HCT116 (cell line): Measurements from ENCODE around the gene WSCD2.

Experiments
- EZH2 ChIP-seq: fragments of 200-600 bp; sonication (generic); IDR thresholded peaks from 2 replicates; pipeline ENCODE4 v1.6.1; 2017; ENCODE audit warnings: antibody characterized with exemption, mixed run types
- EZH2phosphoT487 ChIP-seq: fragments of 200-600 bp; IDR thresholded peaks from 2 replicates; pipeline ENCODE4 v1.6.1; 2018; ENCODE audit warnings: antibody characterized with exemption, borderline replicate concordance
- FOSL1 ChIP-seq: IDR thresholded peaks from 2 replicates; pipeline ENCODE4 v1.6.1; 2012; ENCODE audit warnings: low read depth
- POLR2A ChIP-seq: IDR thresholded peaks from 2 replicates; pipeline ENCODE4 v1.7.0; 2011; ENCODE audit warnings: borderline replicate concordance; ENCODE audit not compliant: insufficient read depth, insufficient read length; ENCODE audit errors: extremely low read depth
- SIN3A ChIP-seq: IDR thresholded peaks from 2 replicates; pipeline ENCODE4 v1.6.1; 2012; ENCODE audit warnings: low read depth
- SP1 ChIP-seq: IDR thresholded peaks from 2 replicates; pipeline ENCODE4 v1.6.1; 2012; ENCODE audit warnings: low read depth
- ZFX ChIP-seq: fragments of 450-650 bp; IDR thresholded peaks from 2 replicates; pipeline ENCODE4 v1.6.1; 2017
- ZNF274 ChIP-seq: fragments of 200-500 bp; sonication (Bioruptor generic); IDR thresholded peaks from 2 replicates; pipeline ENCODE4 v1.6.1; 2014; ENCODE audit warnings: mild to moderate bottlenecking, low read depth, low read length, inconsistent platforms
- TF ChIP-seq, protein P1 (sequence below): IDR thresholded peaks from 2 replicates; pipeline ENCODE4 v1.6.1; 2011; ENCODE audit warnings: mild to moderate bottlenecking, low read length, moderate library complexity; ENCODE audit not compliant: insufficient replicate concordance; ENCODE audit errors: extremely low read depth
- TF ChIP-seq, protein P2 (sequence below), 3 experiments: fragments of 200-600 bp in 1 of 3; sonication (generic) in 1 of 3; IDR thresholded peaks in 2 of 3; conservative IDR thresholded peaks in 1 of 3; 2 replicates each; pipeline ENCODE4 v1.5.1; 2012 to 2017; ENCODE audit warnings: low read depth in 2 of 3, low read length in 2 of 3, antibody characterized with exemption in 1 of 3, borderline replicate concordance in 1 of 3, control low read depth in 1 of 3, mild to moderate bottlenecking in 1 of 3, mixed read lengths in 1 of 3, mixed run types in 1 of 3, moderate library complexity in 1 of 3; ENCODE audit not compliant: insufficient read depth in 1 of 3
- TF ChIP-seq, protein P3 (sequence below): IDR thresholded peaks from 2 replicates; pipeline ENCODE4 v1.6.1; 2012; ENCODE audit warnings: low read depth

DNA sequence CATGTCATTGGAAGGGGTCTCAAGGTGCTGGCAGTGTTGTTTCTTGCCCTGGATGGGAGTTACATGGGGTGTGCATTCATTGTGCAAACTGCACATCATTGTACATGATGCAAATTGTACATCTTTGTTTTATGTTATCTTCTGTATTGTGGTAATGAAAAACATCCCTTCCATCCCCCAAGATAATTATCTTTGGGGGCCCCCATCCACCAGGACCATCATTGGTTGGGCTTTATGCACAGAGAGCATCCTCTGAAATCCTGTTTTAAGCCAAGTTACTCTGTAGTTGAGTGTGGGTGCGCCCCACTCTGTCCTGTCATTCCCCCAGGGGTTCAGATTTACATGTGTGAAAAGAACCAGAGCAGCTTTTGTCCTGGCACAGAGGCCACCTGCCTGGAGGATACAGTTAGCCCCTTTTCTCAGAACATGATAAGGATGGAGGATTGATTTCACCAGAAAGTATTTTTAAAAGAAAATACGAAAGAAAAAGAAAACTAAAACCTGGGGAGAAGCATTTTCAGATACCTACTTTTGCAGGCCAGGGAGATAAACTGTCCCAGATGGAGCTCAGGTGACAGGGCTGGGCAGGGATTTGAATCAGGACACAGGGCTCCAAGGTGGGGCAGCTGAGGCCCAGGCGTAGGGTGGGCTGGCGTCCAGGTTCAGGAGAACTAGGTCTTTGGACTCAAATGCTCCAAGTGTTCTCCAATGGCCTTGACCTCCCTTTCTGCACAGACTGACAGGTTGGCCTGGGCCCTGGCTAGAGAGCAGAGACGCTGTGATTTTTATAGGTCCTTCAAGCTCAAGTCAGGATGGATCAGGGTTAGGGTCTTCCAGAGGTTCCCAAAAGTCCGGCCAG, 17.2 kb downstream of the WSCD2 start:
- no peak for TF ChIP-seq SIN3A
- TF ChIP-seq, protein P1, sequence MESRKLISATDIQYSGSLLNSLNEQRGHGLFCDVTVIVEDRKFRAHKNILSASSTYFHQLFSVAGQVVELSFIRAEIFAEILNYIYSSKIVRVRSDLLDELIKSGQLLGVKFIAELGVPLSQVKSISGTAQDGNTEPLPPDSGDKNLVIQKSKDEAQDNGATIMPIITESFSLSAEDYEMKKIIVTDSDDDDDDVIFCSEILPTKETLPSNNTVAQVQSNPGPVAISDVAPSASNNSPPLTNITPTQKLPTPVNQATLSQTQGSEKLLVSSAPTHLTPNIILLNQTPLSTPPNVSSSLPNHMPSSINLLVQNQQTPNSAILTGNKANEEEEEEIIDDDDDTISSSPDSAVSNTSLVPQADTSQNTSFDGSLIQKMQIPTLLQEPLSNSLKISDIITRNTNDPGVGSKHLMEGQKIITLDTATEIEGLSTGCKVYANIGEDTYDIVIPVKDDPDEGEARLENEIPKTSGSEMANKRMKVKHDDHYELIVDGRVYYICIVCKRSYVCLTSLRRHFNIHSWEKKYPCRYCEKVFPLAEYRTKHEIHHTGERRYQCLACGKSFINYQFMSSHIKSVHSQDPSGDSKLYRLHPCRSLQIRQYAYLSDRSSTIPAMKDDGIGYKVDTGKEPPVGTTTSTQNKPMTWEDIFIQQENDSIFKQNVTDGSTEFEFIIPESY = no peak
- TF ChIP-seq, protein P2, sequence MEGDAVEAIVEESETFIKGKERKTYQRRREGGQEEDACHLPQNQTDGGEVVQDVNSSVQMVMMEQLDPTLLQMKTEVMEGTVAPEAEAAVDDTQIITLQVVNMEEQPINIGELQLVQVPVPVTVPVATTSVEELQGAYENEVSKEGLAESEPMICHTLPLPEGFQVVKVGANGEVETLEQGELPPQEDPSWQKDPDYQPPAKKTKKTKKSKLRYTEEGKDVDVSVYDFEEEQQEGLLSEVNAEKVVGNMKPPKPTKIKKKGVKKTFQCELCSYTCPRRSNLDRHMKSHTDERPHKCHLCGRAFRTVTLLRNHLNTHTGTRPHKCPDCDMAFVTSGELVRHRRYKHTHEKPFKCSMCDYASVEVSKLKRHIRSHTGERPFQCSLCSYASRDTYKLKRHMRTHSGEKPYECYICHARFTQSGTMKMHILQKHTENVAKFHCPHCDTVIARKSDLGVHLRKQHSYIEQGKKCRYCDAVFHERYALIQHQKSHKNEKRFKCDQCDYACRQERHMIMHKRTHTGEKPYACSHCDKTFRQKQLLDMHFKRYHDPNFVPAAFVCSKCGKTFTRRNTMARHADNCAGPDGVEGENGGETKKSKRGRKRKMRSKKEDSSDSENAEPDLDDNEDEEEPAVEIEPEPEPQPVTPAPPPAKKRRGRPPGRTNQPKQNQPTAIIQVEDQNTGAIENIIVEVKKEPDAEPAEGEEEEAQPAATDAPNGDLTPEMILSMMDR (IDR thresholded peaks at IDR 0.05 in 2 of 3, conservative IDR thresholded peaks at IDR 0.05 in 1 of 3; ENCODE audit: borderline replicate concordance in 1 of 3, insufficient read depth in 1 of 3, low read depth in 2 of 3, low read length in 2 of 3) = no peak
- TF ChIP-seq, protein P3, sequence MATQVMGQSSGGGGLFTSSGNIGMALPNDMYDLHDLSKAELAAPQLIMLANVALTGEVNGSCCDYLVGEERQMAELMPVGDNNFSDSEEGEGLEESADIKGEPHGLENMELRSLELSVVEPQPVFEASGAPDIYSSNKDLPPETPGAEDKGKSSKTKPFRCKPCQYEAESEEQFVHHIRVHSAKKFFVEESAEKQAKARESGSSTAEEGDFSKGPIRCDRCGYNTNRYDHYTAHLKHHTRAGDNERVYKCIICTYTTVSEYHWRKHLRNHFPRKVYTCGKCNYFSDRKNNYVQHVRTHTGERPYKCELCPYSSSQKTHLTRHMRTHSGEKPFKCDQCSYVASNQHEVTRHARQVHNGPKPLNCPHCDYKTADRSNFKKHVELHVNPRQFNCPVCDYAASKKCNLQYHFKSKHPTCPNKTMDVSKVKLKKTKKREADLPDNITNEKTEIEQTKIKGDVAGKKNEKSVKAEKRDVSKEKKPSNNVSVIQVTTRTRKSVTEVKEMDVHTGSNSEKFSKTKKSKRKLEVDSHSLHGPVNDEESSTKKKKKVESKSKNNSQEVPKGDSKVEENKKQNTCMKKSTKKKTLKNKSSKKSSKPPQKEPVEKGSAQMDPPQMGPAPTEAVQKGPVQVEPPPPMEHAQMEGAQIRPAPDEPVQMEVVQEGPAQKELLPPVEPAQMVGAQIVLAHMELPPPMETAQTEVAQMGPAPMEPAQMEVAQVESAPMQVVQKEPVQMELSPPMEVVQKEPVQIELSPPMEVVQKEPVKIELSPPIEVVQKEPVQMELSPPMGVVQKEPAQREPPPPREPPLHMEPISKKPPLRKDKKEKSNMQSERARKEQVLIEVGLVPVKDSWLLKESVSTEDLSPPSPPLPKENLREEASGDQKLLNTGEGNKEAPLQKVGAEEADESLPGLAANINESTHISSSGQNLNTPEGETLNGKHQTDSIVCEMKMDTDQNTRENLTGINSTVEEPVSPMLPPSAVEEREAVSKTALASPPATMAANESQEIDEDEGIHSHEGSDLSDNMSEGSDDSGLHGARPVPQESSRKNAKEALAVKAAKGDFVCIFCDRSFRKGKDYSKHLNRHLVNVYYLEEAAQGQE = no peak
- TF ChIP-seq ZFX = no peak
- TF ChIP-seq EZH2phosphoT487 = no peak
- no peak for TF ChIP-seq POLR2A
- no peak for TF ChIP-seq EZH2
- no peak for TF ChIP-seq SP1
- no peak for TF ChIP-seq ZNF274
- TF ChIP-seq FOSL1 = no peak
